A549 (cell line): ENCODE results near the gene SLC11A1.

ENCODE experiments used
- CEBPB ChIP-seq, 2 experiments: fragments of >200 bp in 1 of 2; sonication (Bioruptor Twin) in 1 of 2; formaldehyde crosslinking in 1 of 2; IDR thresholded peaks; 2 replicates each; pipeline ENCODE4 v1.6.1; 2012 to 2016
- CHD2 ChIP-seq: fragments of 150-350 bp; IDR thresholded peaks from 2 replicates; pipeline ENCODE4 v1.6.1; 2014; ENCODE audit warnings: low read length; ENCODE audit not compliant: partially characterized antibody
- CTCF ChIP-seq: fragments of >200 bp; sonication (Bioruptor Twin); formaldehyde crosslinking; IDR thresholded peaks from 3 replicates; pipeline ENCODE4 v1.5.1; 2016
- EP300 ChIP-seq, 2 experiments: fragments of >200 bp; sonication (Bioruptor Twin); formaldehyde crosslinking; IDR thresholded peaks; 2 replicates in 1 of 2; 3 replicates in 1 of 2; pipeline ENCODE4 v1.6.1; 2016 to 2017
- ESRRA ChIP-seq: fragments of 150-350 bp; IDR thresholded peaks from 2 replicates; pipeline ENCODE4 v1.6.1; 2014; ENCODE audit warnings: mild to moderate bottlenecking, low read length, borderline replicate concordance
- KDM1A ChIP-seq: fragments of 200-600 bp; sonication (generic); IDR thresholded peaks from 2 replicates; pipeline ENCODE4 v1.6.1; 2016; ENCODE audit warnings: low read depth, mild to moderate bottlenecking
- POLR2A ChIP-seq: IDR thresholded peaks from 2 replicates; pipeline ENCODE4 v1.6.1; 2012; ENCODE audit warnings: mild to moderate bottlenecking, low read length
- POLR2AphosphoS2 ChIP-seq: conservative IDR thresholded peaks from 2 replicates; pipeline ENCODE4 v1.6.1; 2012; ENCODE audit warnings: low read length, improper control_type of control experiment, inconsistent platforms

- TF ChIP-seq POLR2A (no peak), ESRRA (no peak), CTCF (no peak), KDM1A (no peak), EP300 (IDR thresholded peaks at IDR 0.05) (no peak), POLR2AphosphoS2 (no peak), CHD2 (no peak), CEBPB (IDR thresholded peaks at IDR 0.05) (no peak)
Observed at GRCh38 chr2:218419630-218420216, 37.6 kb downstream of the SLC11A1 start.
